ENCODE results near the gene ZNF708. TPM values are rescaled to one million over a fixed set of nuclear protein-coding genes. Genes with fewer than 3 reads are reported as not detected.
"Not testable (repeated sequence)": the region's sequence is repeated elsewhere in the genome, so short reads cannot be mapped to it uniquely, and the experiment has no call there.

ZNF708 gene
- total RNA-seq, 2 donors from 2014 or later: 30.7 to 30.8 TPM

GRCh38 chr19:21314676-21315075 is 14.5 kb downstream of the ZNF708 start:
- Histone ChIP-seq H3K27ac (ENCODE audit: low read depth, low read length) (no peak overlapping the region), H3K9ac (ENCODE audit: extremely low read depth, low read length, poor library complexity, severe bottlenecking) (no peak overlapping the region), H3K36me3 (ENCODE audit: control insufficient read depth, insufficient read depth, low read length) (peaks cover 35% of the 10 kb centered on the region), H3K9me3 (ENCODE audit: control insufficient read depth, low read length) (peaks cover 7% of the 10 kb centered on the region), H3K27me3 (ENCODE audit: control insufficient read depth, insufficient read depth, low read length, poor library complexity, severe bottlenecking) (no peaks in the 10 kb centered on the region), H3K4me3 (ENCODE audit: low read length) (no peak overlapping the region), H3K4me1 (ENCODE audit: control insufficient read depth, insufficient read depth, low read length) (no peaks in the 10 kb centered on the region)
- Mint-ChIP-seq H3K4me1 (peaks cover 22% of the 10 kb centered on the region), H3K4me3 (no peak overlapping the region), H3K36me3 (ENCODE audit: low read depth) (peaks cover 17% of the 10 kb centered on the region), H3K9me3 (no peaks in the 10 kb centered on the region), H3K27me3 (ENCODE audit: insufficient read depth) (no peaks in the 10 kb centered on the region), H3K27ac (no peak overlapping the region)
- no peak for DNase-seq
- WGBS, 2 experiments (ENCODE audit: insufficient coverage in 1 of 2, insufficient read length in 1 of 2): 97% methylated on average over 1 of the region's 1 CpG; no CpG with 5 or more reads in 1 of the 2 experiments
- TF ChIP-seq CTCF (conservative IDR thresholded peaks at IDR 0.05): no peak

GRCh38 chr19:21312807-21313206 is 16.4 kb downstream of the ZNF708 start:
- H3K4me1 ChIP-seq (ENCODE audit: control insufficient read depth, insufficient read depth, low read length); H3K9ac ChIP-seq (ENCODE audit: extremely low read depth, low read length, poor library complexity, severe bottlenecking); H3K4me3 ChIP-seq (ENCODE audit: low read length); DNase-seq; H3K27ac ChIP-seq (ENCODE audit: low read depth, low read length); H3K27ac Mint-ChIP-seq; H3K27me3 ChIP-seq (ENCODE audit: control insufficient read depth, insufficient read depth, low read length, poor library complexity, severe bottlenecking); H3K9me3 ChIP-seq (ENCODE audit: control insufficient read depth, low read length); H3K27me3 Mint-ChIP-seq (ENCODE audit: insufficient read depth); H3K4me3 Mint-ChIP-seq; H3K9me3 Mint-ChIP-seq: not testable (repeated sequence)
- peaks cover 37% of the 10 kb centered on the region for H3K36me3 ChIP-seq (ENCODE audit: control insufficient read depth, insufficient read depth, low read length)
- Mint-ChIP-seq H3K36me3 (ENCODE audit: low read depth) (peaks cover 28% of the 10 kb centered on the region), H3K4me1 (peaks cover 14% of the 10 kb centered on the region)
- 95 to 100% methylated on average over 1 to 2 of the region's 2 CpGs for WGBS, 2 experiments (ENCODE audit: insufficient coverage in 1 of 2, insufficient read length in 1 of 2)

DNA sequence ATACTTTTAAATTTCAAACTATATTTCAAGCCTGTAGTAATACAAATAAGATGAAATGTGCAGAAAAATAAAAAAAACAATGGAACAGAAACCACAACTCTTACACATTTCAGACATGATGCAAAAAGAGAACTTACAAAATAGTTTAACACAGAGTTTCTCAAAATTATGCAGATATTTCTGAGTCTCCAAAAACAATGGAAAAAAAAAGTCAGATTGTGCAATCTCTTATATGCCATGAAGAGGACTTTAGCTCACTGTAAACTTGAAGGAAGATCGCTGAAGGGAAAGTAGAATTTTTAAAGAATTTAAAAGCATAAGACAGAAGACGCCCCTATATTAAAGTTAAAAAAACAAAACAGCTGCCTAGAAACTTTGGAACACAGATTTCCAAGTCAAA is 20.4 kb downstream of the ZNF708 start:
- 100% methylated on average over 2 of the region's 2 CpGs for WGBS, 2 experiments (ENCODE audit: insufficient coverage in 1 of 2, insufficient read length in 1 of 2)
- no peak overlapping the region for H3K27ac ChIP-seq (ENCODE audit: low read depth, low read length)
- H3K4me1 Mint-ChIP-seq: peaks cover 6% of the 10 kb centered on the region
- no peaks in the 10 kb centered on the region for H3K27me3 ChIP-seq (ENCODE audit: control insufficient read depth, insufficient read depth, low read length, poor library complexity, severe bottlenecking)
- H3K4me1 ChIP-seq (ENCODE audit: control insufficient read depth, insufficient read depth, low read length): no peaks in the 10 kb centered on the region
- no peaks in the 10 kb centered on the region for H3K9me3 Mint-ChIP-seq
- H3K4me3 Mint-ChIP-seq: no peak overlapping the region
- no peak overlapping the region for H3K9ac ChIP-seq (ENCODE audit: extremely low read depth, low read length, poor library complexity, severe bottlenecking)
- no peak for TF ChIP-seq CTCF (conservative IDR thresholded peaks at IDR 0.05)
- peaks cover 48% of the 10 kb centered on the region for H3K36me3 Mint-ChIP-seq (ENCODE audit: low read depth)
- H3K9me3 ChIP-seq (ENCODE audit: control insufficient read depth, low read length): peaks cover 10% of the 10 kb centered on the region
- H3K36me3 ChIP-seq (ENCODE audit: control insufficient read depth, insufficient read depth, low read length): peaks cover 58% of the 10 kb centered on the region
- no peaks in the 10 kb centered on the region for H3K27me3 Mint-ChIP-seq (ENCODE audit: insufficient read depth)
- no peak overlapping the region for H3K4me3 ChIP-seq (ENCODE audit: low read length)
- DNase-seq: no peak
- no peak overlapping the region for H3K27ac Mint-ChIP-seq

- not testable (repeated sequence) for DNase-seq; H3K4me3 ChIP-seq (ENCODE audit: low read length); H3K27me3 ChIP-seq (ENCODE audit: control insufficient read depth, insufficient read depth, low read length, poor library complexity, severe bottlenecking); H3K9me3 Mint-ChIP-seq; H3K27ac Mint-ChIP-seq; H3K4me3 Mint-ChIP-seq; H3K9ac ChIP-seq (ENCODE audit: extremely low read depth, low read length, poor library complexity, severe bottlenecking); H3K27ac ChIP-seq (ENCODE audit: low read depth, low read length); H3K4me1 Mint-ChIP-seq; H3K4me1 ChIP-seq (ENCODE audit: control insufficient read depth, insufficient read depth, low read length); H3K27me3 Mint-ChIP-seq (ENCODE audit: insufficient read depth)
- Histone ChIP-seq H3K36me3 (ENCODE audit: control insufficient read depth, insufficient read depth, low read length) (peaks cover 73% of the 10 kb centered on the region), H3K9me3 (ENCODE audit: control insufficient read depth, low read length) (peaks cover 10% of the 10 kb centered on the region)
- 92 to 98% methylated on average over 2 to 3 of the region's 3 CpGs for WGBS, 2 experiments (ENCODE audit: insufficient coverage in 1 of 2, insufficient read length in 1 of 2)
- H3K36me3 Mint-ChIP-seq (ENCODE audit: low read depth): peaks cover 52% of the 10 kb centered on the region
These were observed 22.2 kb downstream of the ZNF708 start for GRCh38 chr19:21306881-21307479.

DNA sequence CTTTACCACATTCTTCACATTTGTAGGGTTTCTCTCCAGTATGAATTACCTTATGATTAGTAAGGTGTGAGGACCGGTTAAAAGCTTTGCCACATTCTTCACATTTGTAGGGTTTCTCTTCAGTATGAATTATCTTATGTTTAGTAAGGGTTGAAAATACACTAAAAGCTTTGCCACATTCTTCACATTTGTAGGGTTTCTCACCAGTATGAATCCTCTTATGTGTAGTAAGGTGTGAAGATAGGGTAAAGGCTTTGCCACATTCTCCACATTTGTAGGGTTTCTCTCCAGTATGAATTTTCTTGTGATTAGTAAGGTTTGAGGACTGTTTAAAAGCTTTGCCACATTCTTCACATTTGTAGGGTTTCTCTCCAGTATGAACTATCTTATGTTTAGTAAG is 35.4 kb downstream of the ZNF708 start:
- Mint-ChIP-seq H3K36me3 (ENCODE audit: low read depth) (peaks cover 73% of the 10 kb centered on the region), H3K9me3 (peaks cover 65% of the 10 kb centered on the region)
- Histone ChIP-seq H3K36me3 (ENCODE audit: control insufficient read depth, insufficient read depth, low read length) (peaks cover 85% of the 10 kb centered on the region), H3K4me3 (ENCODE audit: low read length) (peak overlapping the region; percentile 80), H3K9me3 (ENCODE audit: control insufficient read depth, low read length) (peaks cover 94% of the 10 kb centered on the region)
- 80 to 100% methylated on average over 1 of the region's 1 CpG for WGBS, 2 experiments (ENCODE audit: insufficient coverage in 1 of 2, insufficient read length in 1 of 2)
- H3K27ac ChIP-seq (ENCODE audit: low read depth, low read length); H3K27me3 Mint-ChIP-seq (ENCODE audit: insufficient read depth); H3K9ac ChIP-seq (ENCODE audit: extremely low read depth, low read length, poor library complexity, severe bottlenecking); DNase-seq; H3K27ac Mint-ChIP-seq; H3K4me1 Mint-ChIP-seq; H3K4me1 ChIP-seq (ENCODE audit: control insufficient read depth, insufficient read depth, low read length); H3K27me3 ChIP-seq (ENCODE audit: control insufficient read depth, insufficient read depth, low read length, poor library complexity, severe bottlenecking); H3K4me3 Mint-ChIP-seq: not testable (repeated sequence)
